Loucy (cell line): ENCODE results near the gene ADORA2A.

Source experiments
- H2AFZ ChIP-seq: fragments of 200-600 bp; sonication (generic); 2 replicates; pipeline ENCODE4 v1.6.0; 2016; ENCODE audit warnings: antibody characterized with exemption, mild to moderate bottlenecking, low read length, moderate library complexity
- H3F3A ChIP-seq: fragments of 200-600 bp; 2 replicates; pipeline ENCODE4 v1.6.0; 2016; ENCODE audit warnings: antibody characterized with exemption, low read depth, mild to moderate bottlenecking
- H3K27me3 ChIP-seq: fragments of 200-600 bp; sonication (generic); 2 replicates; pipeline ENCODE4 v1.6.1; 2014; ENCODE audit warnings: low read length, mild to moderate bottlenecking; ENCODE audit not compliant: insufficient read depth, poor library complexity, severe bottlenecking
- H3K36me3 ChIP-seq: fragments of 200-600 bp; sonication (generic); 2 replicates; pipeline ENCODE4 v1.6.1; 2016; ENCODE audit warnings: low read length; ENCODE audit not compliant: insufficient read depth
- H3K4me1 ChIP-seq: fragments of 200-600 bp; sonication (generic); 2 replicates; pipeline ENCODE4 v1.5.1; 2014; ENCODE audit warnings: low read length, mild to moderate bottlenecking; ENCODE audit not compliant: insufficient read depth, poor library complexity, severe bottlenecking
- H3K4me2 ChIP-seq: fragments of 200-600 bp; sonication (generic); 2 replicates; pipeline ENCODE4 v1.6.0; 2014; ENCODE audit warnings: antibody characterized with exemption, low read length, low read depth, mild to moderate bottlenecking; ENCODE audit not compliant: poor library complexity, severe bottlenecking
- H3K4me3 ChIP-seq: fragments of 200-600 bp; sonication (generic); 2 replicates; pipeline ENCODE4 v1.5.1; 2014; ENCODE audit warnings: low read length, mild to moderate bottlenecking, mixed read lengths; ENCODE audit not compliant: poor library complexity, severe bottlenecking
- H3K79me2 ChIP-seq: fragments of 200-600 bp; sonication (generic); 2 replicates; pipeline ENCODE4 v1.6.1; 2014; ENCODE audit warnings: low read length; ENCODE audit not compliant: insufficient read depth
- H3K9ac ChIP-seq: fragments of 200-600 bp; sonication (generic); 2 replicates; pipeline ENCODE4 v1.6.0; 2014; ENCODE audit warnings: mild to moderate bottlenecking, low read depth, low read length, moderate library complexity; ENCODE audit not compliant: poor library complexity, severe bottlenecking
- H3K9me2 ChIP-seq: fragments of 200-600 bp; sonication (generic); replicated peaks from 2 replicates; pipeline ENCODE4 v1.6.1; 2016; ENCODE audit warnings: low read depth, low read length, mixed read lengths
- H3K9me3 ChIP-seq: fragments of 200-600 bp; sonication (generic); 2 replicates; pipeline ENCODE4 v1.6.1; 2014; ENCODE audit warnings: mild to moderate bottlenecking, antibody characterized with exemption, low read length, low read depth; ENCODE audit not compliant: insufficient read depth
- H4K20me1 ChIP-seq: fragments of 200-600 bp; sonication (generic); 2 replicates; pipeline ENCODE4 v1.6.0; 2014; ENCODE audit warnings: antibody characterized with exemption, low read length, mild to moderate bottlenecking; ENCODE audit not compliant: insufficient read depth, poor library complexity, severe bottlenecking
- EZH2phosphoT487 ChIP-seq: fragments of 200-600 bp; IDR thresholded peaks from 2 replicates; pipeline ENCODE4 v1.6.1; 2018; ENCODE audit warnings: antibody characterized with exemption, mild to moderate bottlenecking, moderate library complexity, borderline replicate concordance
- TF ChIP-seq, protein P1 (sequence below): fragments of 200-600 bp; sonication (generic); conservative IDR thresholded peaks from 2 replicates; pipeline ENCODE4 v1.5.1; 2014; ENCODE audit warnings: mild to moderate bottlenecking, antibody characterized with exemption, low read length

Gene ADORA2A

DNA sequence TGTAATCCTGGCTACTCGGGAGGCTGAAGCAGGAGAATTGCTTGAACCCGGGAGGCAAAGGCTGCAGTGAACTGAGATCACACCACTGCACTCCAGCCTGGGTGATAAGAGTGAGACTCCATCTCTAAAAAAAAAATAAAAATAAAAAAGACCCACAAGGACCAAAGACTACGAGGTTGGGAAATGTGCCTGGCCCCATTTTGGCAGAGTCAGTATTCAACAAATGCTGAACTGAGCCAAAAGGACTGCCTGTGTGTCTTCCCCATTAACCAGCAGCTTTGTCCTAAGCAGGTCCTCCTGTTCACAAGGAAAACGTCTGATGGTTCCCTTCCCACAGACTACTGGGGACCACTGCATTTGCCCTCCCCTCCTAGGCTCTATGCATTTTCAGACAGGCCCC is 27.6 kb downstream of the ADORA2A start:
- no peaks in the 10 kb centered on the region for H3K27me3 ChIP-seq
- no peaks in the 10 kb centered on the region for H4K20me1 ChIP-seq
- no peaks in the 10 kb centered on the region for H3K36me3 ChIP-seq
- H2AFZ ChIP-seq: peak overlapping the region; percentile 50; the same call in 1 of the 2 replicates
- no peaks in the 10 kb centered on the region for H3F3A ChIP-seq
- no peaks in the 10 kb centered on the region for H3K9me3 ChIP-seq
- peaks cover 16% of the 10 kb centered on the region for H3K4me1 ChIP-seq
- H3K9ac ChIP-seq: no peak overlapping the region
- TF ChIP-seq, protein P1, sequence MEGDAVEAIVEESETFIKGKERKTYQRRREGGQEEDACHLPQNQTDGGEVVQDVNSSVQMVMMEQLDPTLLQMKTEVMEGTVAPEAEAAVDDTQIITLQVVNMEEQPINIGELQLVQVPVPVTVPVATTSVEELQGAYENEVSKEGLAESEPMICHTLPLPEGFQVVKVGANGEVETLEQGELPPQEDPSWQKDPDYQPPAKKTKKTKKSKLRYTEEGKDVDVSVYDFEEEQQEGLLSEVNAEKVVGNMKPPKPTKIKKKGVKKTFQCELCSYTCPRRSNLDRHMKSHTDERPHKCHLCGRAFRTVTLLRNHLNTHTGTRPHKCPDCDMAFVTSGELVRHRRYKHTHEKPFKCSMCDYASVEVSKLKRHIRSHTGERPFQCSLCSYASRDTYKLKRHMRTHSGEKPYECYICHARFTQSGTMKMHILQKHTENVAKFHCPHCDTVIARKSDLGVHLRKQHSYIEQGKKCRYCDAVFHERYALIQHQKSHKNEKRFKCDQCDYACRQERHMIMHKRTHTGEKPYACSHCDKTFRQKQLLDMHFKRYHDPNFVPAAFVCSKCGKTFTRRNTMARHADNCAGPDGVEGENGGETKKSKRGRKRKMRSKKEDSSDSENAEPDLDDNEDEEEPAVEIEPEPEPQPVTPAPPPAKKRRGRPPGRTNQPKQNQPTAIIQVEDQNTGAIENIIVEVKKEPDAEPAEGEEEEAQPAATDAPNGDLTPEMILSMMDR: no peak
- no peak for TF ChIP-seq EZH2phosphoT487
- H3K4me2 ChIP-seq: no peak overlapping the region
- no peak overlapping the region for H3K4me3 ChIP-seq
- H3K9me2 ChIP-seq: no peaks in the 10 kb centered on the region
- no peaks in the 10 kb centered on the region for H3K79me2 ChIP-seq

GRCh38 chr22:24455751-24456426 is 28.5 kb downstream of the ADORA2A start:
- H3K79me2 ChIP-seq: no peaks in the 10 kb centered on the region
- H3K9ac ChIP-seq: no peak overlapping the region
- no peak for TF ChIP-seq EZH2phosphoT487
- TF ChIP-seq, protein P1: no peak
- H3K27me3 ChIP-seq: no peaks in the 10 kb centered on the region
- no peaks in the 10 kb centered on the region for H4K20me1 ChIP-seq
- H3K9me2 ChIP-seq: no peaks in the 10 kb centered on the region
- H3K4me2 ChIP-seq: no peak overlapping the region
- no peak overlapping the region for H2AFZ ChIP-seq
- H3K36me3 ChIP-seq: no peaks in the 10 kb centered on the region
- no peaks in the 10 kb centered on the region for H3F3A ChIP-seq
- no peak overlapping the region for H3K4me3 ChIP-seq
- H3K4me1 ChIP-seq: peaks cover 15% of the 10 kb centered on the region
- no peaks in the 10 kb centered on the region for H3K9me3 ChIP-seq

GRCh38 chr22:24457894-24458420 is 30.6 kb downstream of the ADORA2A start:
- Histone ChIP-seq H3K4me2 (no peak overlapping the region), H3F3A (no peaks in the 10 kb centered on the region)

More at GRCh38 chr22:24457894-24458420, 30.6 kb downstream of the ADORA2A start:
- Histone ChIP-seq H4K20me1 (no peaks in the 10 kb centered on the region), H3K4me1 (peaks cover 11% of the 10 kb centered on the region), H3K79me2 (no peaks in the 10 kb centered on the region), H3K9me3 (no peaks in the 10 kb centered on the region), H3K4me3 (no peak overlapping the region), H3K36me3 (no peaks in the 10 kb centered on the region), H3K9ac (no peak overlapping the region), H3K9me2 (no peaks in the 10 kb centered on the region), H2AFZ (no peak overlapping the region), H3K27me3 (no peaks in the 10 kb centered on the region)
- no peak for TF ChIP-seq EZH2phosphoT487
- TF ChIP-seq, protein P1: no peak
